ENCODE measurements around the gene TENT5C.

DNA sequence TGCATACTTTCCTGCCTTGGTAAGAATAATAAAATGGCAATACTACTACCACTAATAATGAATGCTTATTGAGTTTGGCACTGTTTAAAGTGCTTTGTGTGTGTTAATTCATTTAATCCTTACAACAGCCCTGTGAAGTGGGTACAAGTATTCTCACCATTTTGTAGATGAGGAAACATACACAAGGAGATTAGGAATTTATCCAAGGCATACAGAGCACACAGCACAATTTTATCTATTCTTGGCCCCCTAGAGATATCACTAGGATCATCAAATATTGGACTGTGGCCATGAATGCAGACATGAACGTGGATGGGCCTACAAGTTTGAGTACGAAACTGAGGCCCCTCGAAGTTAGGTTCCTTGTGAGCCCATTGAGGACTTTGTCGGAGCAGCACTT lies 39.5 kb downstream of the TENT5C start:
- TF ChIP-seq BCL11A (IDR thresholded peaks at IDR 0.05; ENCODE audit: low read depth in 2 of 2, low read length in 2 of 2): no peak
- TF ChIP-seq TCF12 (IDR thresholded peaks at IDR 0.05; ENCODE audit: low read depth, low read length): no peak
- TF ChIP-seq, protein P1, sequence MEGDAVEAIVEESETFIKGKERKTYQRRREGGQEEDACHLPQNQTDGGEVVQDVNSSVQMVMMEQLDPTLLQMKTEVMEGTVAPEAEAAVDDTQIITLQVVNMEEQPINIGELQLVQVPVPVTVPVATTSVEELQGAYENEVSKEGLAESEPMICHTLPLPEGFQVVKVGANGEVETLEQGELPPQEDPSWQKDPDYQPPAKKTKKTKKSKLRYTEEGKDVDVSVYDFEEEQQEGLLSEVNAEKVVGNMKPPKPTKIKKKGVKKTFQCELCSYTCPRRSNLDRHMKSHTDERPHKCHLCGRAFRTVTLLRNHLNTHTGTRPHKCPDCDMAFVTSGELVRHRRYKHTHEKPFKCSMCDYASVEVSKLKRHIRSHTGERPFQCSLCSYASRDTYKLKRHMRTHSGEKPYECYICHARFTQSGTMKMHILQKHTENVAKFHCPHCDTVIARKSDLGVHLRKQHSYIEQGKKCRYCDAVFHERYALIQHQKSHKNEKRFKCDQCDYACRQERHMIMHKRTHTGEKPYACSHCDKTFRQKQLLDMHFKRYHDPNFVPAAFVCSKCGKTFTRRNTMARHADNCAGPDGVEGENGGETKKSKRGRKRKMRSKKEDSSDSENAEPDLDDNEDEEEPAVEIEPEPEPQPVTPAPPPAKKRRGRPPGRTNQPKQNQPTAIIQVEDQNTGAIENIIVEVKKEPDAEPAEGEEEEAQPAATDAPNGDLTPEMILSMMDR (IDR thresholded peaks at IDR 0.05; ENCODE audit: control extremely low read depth in 1 of 3, insufficient read depth in 1 of 3, low read depth in 1 of 3, low read length in 3 of 3): no peak
- TF ChIP-seq YY1 (IDR thresholded peaks at IDR 0.05; ENCODE audit: low read depth, low read length): no peak
- TF ChIP-seq GABPA (IDR thresholded peaks at IDR 0.05; ENCODE audit: borderline replicate concordance, insufficient read depth, low read length): no peak
- TF ChIP-seq, protein P2, sequence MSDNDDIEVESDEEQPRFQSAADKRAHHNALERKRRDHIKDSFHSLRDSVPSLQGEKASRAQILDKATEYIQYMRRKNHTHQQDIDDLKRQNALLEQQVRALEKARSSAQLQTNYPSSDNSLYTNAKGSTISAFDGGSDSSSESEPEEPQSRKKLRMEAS (IDR thresholded peaks at IDR 0.05): no peak
- no peak for TF ChIP-seq BRCA1 (IDR thresholded peaks at IDR 0.05; ENCODE audit: low read depth, low read length)
- no peak for TF ChIP-seq POLR2AphosphoS5 (IDR thresholded peaks at IDR 0.05; ENCODE audit: low read depth, low read length)
